ENCODE data around the gene LRRC27.

The LRRC27 gene

GRCh38 chr10:132421847-132422751 is 90.1 kb downstream of the LRRC27 start:
- peak; percentile 55 for DNase-seq
- no peaks in the 10 kb centered on the region; the same call in 1 of the 2 replicates for H3K9me3 ChIP-seq
- peaks cover 37% of the 10 kb centered on the region for H3K4me1 ChIP-seq
- H3K27me3 ChIP-seq, result no peaks in the 10 kb centered on the region
- TF ChIP-seq, protein P1, sequence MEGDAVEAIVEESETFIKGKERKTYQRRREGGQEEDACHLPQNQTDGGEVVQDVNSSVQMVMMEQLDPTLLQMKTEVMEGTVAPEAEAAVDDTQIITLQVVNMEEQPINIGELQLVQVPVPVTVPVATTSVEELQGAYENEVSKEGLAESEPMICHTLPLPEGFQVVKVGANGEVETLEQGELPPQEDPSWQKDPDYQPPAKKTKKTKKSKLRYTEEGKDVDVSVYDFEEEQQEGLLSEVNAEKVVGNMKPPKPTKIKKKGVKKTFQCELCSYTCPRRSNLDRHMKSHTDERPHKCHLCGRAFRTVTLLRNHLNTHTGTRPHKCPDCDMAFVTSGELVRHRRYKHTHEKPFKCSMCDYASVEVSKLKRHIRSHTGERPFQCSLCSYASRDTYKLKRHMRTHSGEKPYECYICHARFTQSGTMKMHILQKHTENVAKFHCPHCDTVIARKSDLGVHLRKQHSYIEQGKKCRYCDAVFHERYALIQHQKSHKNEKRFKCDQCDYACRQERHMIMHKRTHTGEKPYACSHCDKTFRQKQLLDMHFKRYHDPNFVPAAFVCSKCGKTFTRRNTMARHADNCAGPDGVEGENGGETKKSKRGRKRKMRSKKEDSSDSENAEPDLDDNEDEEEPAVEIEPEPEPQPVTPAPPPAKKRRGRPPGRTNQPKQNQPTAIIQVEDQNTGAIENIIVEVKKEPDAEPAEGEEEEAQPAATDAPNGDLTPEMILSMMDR (IDR thresholded peaks at IDR 0.05; ENCODE audit: low read depth, low read length), result no peak
- no peak overlapping the region for H3K4me3 ChIP-seq (ENCODE audit: low read depth, low read length)
- H3K36me3 ChIP-seq, result peaks cover 2% of the 10 kb centered on the region; the same call in 1 of the 2 replicates

- H3K36me3 ChIP-seq, result peaks cover 10% of the 10 kb centered on the region; the same call in 1 of the 2 replicates
- H3K9me3 ChIP-seq, result no peaks in the 10 kb centered on the region; the same call in 1 of the 2 replicates
- no peaks in the 10 kb centered on the region for H3K27me3 ChIP-seq
- peaks cover 36% of the 10 kb centered on the region for H3K4me1 ChIP-seq
- no peak for DNase-seq
- TF ChIP-seq, protein P1 (IDR thresholded peaks at IDR 0.05; ENCODE audit: low read depth, low read length), result no peak
- H3K4me3 ChIP-seq (ENCODE audit: low read depth, low read length), result no peak overlapping the region
These were observed 91.2 kb downstream of the LRRC27 start for GRCh38 chr10:132422903-132423825.

DNA sequence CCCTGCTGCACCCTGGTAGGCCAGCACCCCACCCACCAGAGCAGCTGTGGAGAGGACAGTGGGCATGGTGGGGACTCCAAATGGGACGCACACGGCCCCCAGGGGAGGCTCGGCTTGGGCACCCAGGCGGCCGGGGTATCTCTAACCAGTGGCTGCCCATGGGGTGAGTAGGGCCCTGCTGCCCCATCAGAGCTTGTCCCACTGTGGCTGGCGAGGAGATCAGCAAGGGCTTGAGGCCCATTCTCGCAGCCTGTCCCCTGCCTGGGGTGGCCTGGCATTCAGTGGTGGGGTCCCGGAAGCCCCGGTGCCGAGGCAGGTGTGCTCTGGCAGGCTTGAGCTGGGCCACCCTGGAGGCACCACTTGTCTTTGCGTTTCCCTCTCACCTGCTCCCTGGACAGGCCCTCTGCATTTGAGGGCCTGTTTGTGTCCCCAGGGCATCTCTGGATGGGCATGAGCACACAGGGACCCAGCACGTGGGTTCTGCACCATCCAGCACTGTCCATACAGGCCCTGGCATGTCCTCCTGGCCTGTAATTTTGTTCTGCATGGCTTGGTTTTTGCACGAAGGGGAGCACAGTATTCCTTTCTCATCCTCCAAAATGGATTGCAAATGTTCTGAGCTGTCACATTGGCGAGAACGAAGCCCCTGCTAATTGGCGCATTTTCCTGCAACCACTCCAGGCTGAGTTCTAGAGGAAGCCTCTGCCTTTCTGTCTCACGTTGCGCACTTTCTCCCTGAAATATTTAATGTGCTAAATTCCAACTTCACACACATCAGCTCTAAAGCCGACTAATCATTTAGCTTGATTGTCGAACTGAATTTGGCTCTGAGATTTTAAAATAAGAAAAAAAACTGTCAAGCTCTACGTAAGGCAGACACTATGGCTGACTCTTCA is 92.2 kb downstream of the LRRC27 start:
- TF ChIP-seq, protein P1 (IDR thresholded peaks at IDR 0.05; ENCODE audit: low read depth, low read length), result no peak
- Histone ChIP-seq H3K9me3 (no peaks in the 10 kb centered on the region; the same call in 1 of the 2 replicates), H3K4me1 (peaks cover 27% of the 10 kb centered on the region), H3K27me3 (no peaks in the 10 kb centered on the region), H3K4me3 (ENCODE audit: low read depth, low read length) (no peak overlapping the region), H3K36me3 (peaks cover 10% of the 10 kb centered on the region; the same call in 1 of the 2 replicates)
- no peak for DNase-seq

DNA sequence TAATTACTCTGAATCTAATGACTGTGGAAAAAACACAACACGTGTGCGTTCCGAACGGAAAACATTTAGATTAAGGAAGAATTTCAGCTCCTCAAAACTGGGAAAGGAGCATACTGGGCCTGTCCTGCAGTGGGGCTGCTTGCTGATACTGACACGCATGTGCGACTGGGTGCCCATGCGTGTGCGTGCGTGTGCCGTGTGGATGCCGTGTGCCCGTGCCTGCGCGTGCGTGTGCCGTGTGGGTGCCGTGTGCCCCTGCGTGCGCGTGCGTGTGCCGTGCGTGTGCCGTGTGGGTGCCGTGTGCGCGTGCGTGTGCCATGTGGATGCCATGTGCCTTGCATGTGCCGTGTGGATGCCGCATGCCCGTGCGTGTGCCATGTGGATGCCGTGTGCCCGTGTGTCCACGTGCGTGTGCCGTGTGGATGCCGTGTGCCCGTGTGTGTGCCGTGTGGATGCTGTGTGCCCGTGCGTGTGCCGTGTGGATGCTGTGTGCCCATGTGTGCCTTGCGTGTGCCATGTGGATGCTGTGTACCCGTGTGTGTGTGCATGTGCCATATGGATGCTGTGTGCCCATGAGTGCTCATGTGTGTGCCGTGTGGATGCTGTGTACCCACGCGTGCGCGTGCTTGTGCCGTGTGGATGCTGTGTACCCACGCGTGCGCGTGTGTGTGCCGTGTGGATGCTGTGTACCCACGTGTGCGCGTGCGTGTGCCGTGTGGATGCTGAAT is 93.2 kb downstream of the LRRC27 start:
- H3K9me3 ChIP-seq, result no peaks in the 10 kb centered on the region; the same call in 1 of the 2 replicates
- no peaks in the 10 kb centered on the region for H3K27me3 ChIP-seq
- TF ChIP-seq, protein P1 (IDR thresholded peaks at IDR 0.05; ENCODE audit: low read depth, low read length), result no peak
- no peak for DNase-seq
- H3K4me3 ChIP-seq (ENCODE audit: low read depth, low read length), result no peak overlapping the region
- H3K4me1 ChIP-seq, result peaks cover 27% of the 10 kb centered on the region
- H3K36me3 ChIP-seq, result peaks cover 10% of the 10 kb centered on the region; the same call in 1 of the 2 replicates

DNA sequence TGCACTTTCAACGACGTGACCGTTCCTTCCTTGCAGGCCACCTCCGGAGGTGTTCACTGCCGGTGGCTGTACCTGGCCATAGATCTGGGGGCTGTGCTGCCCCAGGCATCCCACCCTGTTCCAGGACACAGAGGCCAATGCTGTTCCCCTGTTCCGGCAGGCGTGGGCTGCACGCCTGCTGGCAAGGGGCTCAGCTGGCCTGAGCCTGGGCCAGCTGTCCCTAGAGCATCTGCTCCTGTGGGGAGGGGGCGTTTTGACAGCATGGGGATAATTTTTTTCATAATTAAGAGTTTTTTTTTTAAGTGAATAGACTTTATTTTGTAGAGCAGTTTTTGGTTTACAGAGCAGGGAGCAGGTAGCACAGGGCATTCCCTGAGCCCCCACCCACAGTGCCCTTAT is 93.8 kb downstream of the LRRC27 start:
- TF ChIP-seq, protein P1 (IDR thresholded peaks at IDR 0.05; ENCODE audit: low read depth, low read length), result no peak
- DNase-seq, result no peak
- H3K27me3 ChIP-seq, result no peaks in the 10 kb centered on the region
- no peaks in the 10 kb centered on the region; the same call in 1 of the 2 replicates for H3K9me3 ChIP-seq
- H3K4me1 ChIP-seq, result peaks cover 27% of the 10 kb centered on the region
- no peak overlapping the region for H3K4me3 ChIP-seq (ENCODE audit: low read depth, low read length)
- H3K36me3 ChIP-seq, result peaks cover 10% of the 10 kb centered on the region; the same call in 1 of the 2 replicates

Data from BE2C (cell line).